Prostate gland (tissue), 2 donors: ENCODE results near the gene SOAT1. TPM values are rescaled to one million over a fixed set of nuclear protein-coding genes. Genes with fewer than 3 reads are reported as not detected.

ENCODE experiments used
- DNase-seq: peaks from one replicate; pipeline ENCODE4 v3.0.0-alpha.2; 2019; ENCODE audit warnings: low spot score
- H3K27ac ChIP-seq, 2 donors: fragments of 200-600 bp; sonication (generic); 2 replicates each; pipeline ENCODE4 v1.5.1; 2017 to 2019
- H3K27me3 ChIP-seq: fragments of 200-600 bp; sonication (generic); replicated peaks from 2 replicates; pipeline ENCODE4 v1.5.1; 2019; ENCODE audit not compliant: insufficient read depth
- H3K36me3 ChIP-seq, 2 donors: fragments of 200-600 bp; sonication (generic); 1 replicate in 1 of 2; 2 replicates in 1 of 2; pipeline versions ENCODE4 v1.5.1 to v1.8.1; 2017 to 2019
- H3K4me1 ChIP-seq: fragments of 200-600 bp; sonication (generic); replicated peaks from 2 replicates; pipeline ENCODE4 v1.5.1; 2019
- H3K4me3 ChIP-seq, 2 donors: fragments of 200-600 bp; sonication (generic); 2 replicates each; pipeline ENCODE4 v1.5.1; 2017 to 2019
- H3K9me3 ChIP-seq: fragments of 200-600 bp; sonication (generic); 2 replicates; pipeline ENCODE4 v1.5.1; 2017
- POLR2A ChIP-seq: fragments of 450-650 bp; IDR thresholded peaks from one replicate; pipeline ENCODE4 v1.6.1; 2016; ENCODE audit warnings: antibody characterized with exemption, mild to moderate bottlenecking
- POLR2AphosphoS5 ChIP-seq: sonication (generic); formaldehyde crosslinking; IDR thresholded peaks from one replicate; pipeline ENCODE4 v1.6.1; 2017; ENCODE audit warnings: antibody characterized with exemption
- WGBS: methylation state at CpG from one replicate; pipeline ENCODE4 v1.1.5; 2018; 5-methylcytosine and 5-hydroxymethylcytosine counted together
- intact Hi-C: fragments of 100-400 bp; cut with DNase I; formaldehyde crosslinking; loops from one replicate; pipeline ENCODE4 v1.14.2; 2022
- total RNA-seq, 2 donors: library from RNA; depleted of rRNA; stranded (reverse); fragments of >200 nt; gene quantifications; one replicate each; pipeline ENCODE4 v1.1.0, GENCODE V29; 2016
- TF ChIP-seq, protein P1 (sequence below), 4 experiments: fragments of 200-600 bp in 2 of 4; fragments of 450-650 bp in 2 of 4; sonication (generic) in 2 of 4; IDR thresholded peaks; 1 replicate in 3 of 4; 2 replicates in 1 of 4; pipeline ENCODE4 v1.5.1; 2016 to 2019; ENCODE audit warnings: antibody characterized with exemption in 4 of 4, mild to moderate bottlenecking in 2 of 4, moderate library complexity in 2 of 4

SOAT1 gene
- total RNA-seq, 2 donors from 2014 or later: 30.9 to 47.2 TPM

DNA sequence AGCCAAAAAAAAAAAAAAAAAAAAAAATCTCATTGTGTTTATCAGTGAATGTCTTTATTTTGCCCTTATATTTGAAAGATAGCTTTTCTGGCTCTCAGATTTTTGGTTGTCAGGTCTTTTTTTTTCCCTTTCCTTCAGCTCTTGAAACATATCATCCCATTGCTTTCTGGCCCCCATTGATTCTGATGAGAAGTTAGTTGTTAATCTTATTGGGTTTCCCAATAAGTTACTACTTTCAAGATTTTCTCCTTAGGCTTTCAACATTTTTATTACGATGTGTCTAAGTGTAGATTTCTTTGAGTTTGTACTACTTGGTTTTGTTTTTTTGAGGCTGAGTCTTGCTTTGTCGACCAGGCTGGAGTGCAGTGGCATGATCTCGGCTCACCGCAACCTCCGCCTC, 14.7 kb upstream of the SOAT1 start:
- no peaks in the 10 kb centered on the region for H3K4me1 ChIP-seq
- TF ChIP-seq, protein P1, sequence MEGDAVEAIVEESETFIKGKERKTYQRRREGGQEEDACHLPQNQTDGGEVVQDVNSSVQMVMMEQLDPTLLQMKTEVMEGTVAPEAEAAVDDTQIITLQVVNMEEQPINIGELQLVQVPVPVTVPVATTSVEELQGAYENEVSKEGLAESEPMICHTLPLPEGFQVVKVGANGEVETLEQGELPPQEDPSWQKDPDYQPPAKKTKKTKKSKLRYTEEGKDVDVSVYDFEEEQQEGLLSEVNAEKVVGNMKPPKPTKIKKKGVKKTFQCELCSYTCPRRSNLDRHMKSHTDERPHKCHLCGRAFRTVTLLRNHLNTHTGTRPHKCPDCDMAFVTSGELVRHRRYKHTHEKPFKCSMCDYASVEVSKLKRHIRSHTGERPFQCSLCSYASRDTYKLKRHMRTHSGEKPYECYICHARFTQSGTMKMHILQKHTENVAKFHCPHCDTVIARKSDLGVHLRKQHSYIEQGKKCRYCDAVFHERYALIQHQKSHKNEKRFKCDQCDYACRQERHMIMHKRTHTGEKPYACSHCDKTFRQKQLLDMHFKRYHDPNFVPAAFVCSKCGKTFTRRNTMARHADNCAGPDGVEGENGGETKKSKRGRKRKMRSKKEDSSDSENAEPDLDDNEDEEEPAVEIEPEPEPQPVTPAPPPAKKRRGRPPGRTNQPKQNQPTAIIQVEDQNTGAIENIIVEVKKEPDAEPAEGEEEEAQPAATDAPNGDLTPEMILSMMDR (IDR thresholded peaks at IDR 0.05): no peak
- TF ChIP-seq POLR2A (no peak), POLR2AphosphoS5 (no peak)
- H3K27ac ChIP-seq: peak overlapping the region in 1 of 2 donors; percentile 57
- intact Hi-C loops: no loop called here
- DNase-seq: no peak
- H3K9me3 ChIP-seq: no peaks in the 10 kb centered on the region
- no peaks in the 10 kb centered on the region for H3K27me3 ChIP-seq
- 97% methylated on average over 5 of the region's 5 CpGs for WGBS
- no peaks in the 10 kb centered on the region for H3K36me3 ChIP-seq
- H3K4me3 ChIP-seq: no peak overlapping the region

DNA sequence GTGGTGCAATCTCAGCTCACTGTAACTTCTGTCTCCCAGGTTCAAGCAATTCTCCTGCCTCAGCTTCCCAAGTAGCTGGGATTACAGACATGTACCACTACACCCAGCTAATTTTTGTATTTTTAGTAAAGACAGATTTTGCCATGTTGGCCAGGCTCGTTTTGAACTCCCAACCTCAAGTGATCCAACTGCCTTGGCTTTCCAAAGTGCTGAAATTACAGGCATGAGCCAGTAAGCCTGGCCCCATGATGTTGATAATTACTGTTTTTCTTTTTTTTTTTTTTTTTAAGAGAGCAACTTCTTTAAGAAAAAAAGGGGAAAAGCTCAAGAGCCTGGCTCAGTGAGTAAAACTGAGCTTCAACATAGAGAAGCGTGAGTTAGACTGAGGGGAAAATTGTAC, 9.6 kb upstream of the SOAT1 start:
- Histone ChIP-seq H3K27me3 (no peaks in the 10 kb centered on the region), H3K4me1 (no peaks in the 10 kb centered on the region), H3K36me3 (no peaks in the 10 kb centered on the region), H3K27ac (no peak overlapping the region), H3K9me3 (no peaks in the 10 kb centered on the region), H3K4me3 (no peak overlapping the region)
- WGBS: 86% methylated on average over 2 of the region's 2 CpGs
- DNase-seq: no peak
- intact Hi-C loops: no loop called here
- TF ChIP-seq POLR2A (no peak), POLR2AphosphoS5 (no peak)
- TF ChIP-seq, protein P1 (IDR thresholded peaks at IDR 0.05): no peak

DNA sequence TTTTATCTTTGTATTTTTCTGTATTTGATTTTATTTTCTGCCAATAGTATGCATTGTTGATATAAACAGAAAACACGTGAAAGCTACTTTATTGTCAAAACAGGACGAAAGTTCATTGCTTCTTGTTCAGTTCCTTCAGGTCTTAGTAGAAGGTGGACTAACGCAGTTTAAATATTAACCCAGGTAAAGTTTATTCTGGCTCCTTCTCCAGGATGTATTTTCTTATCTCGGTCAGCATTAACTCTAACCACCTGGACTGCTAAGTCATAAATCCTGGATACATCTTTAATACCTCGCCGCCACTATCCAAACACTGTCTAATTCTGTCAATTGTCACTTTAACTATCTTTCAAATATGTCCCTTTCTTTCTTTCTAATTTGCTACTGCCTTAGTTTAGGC, 5.7 kb upstream of the SOAT1 start:
- intact Hi-C loops: no loop called here
- Histone ChIP-seq H3K27me3 (no peaks in the 10 kb centered on the region), H3K9me3 (no peaks in the 10 kb centered on the region), H3K36me3 (no peaks in the 10 kb centered on the region), H3K27ac (peak overlapping the region; percentile 65 to 84), H3K4me1 (peaks cover 5% of the 10 kb centered on the region), H3K4me3 (no peak overlapping the region)
- TF ChIP-seq, protein P1 (IDR thresholded peaks at IDR 0.05): peak in 1 of 4 experiments; percentile 2
- peak; percentile 80 for TF ChIP-seq POLR2AphosphoS5
- no peak for TF ChIP-seq POLR2A
- 39% methylated on average over 6 of the region's 6 CpGs for WGBS
- DNase-seq: no peak

DNA sequence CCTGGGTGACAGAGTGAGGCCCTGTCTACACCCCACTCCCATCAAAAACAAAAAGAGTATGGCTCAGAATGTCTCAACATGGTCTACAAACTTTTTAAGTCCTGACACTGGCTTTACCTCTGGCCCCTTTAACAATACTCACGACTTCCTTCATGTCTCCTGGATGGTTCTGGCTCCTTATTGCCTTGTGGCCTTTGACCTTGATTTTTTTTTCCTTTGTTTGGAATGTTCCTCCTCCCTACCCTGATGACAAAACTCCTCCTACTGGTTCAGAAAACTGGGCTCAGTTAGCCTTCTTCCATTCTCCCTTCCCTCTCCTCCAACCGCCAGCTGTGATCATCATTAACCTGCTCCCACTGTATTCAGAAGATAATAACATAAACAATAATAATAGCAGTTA, 4.6 kb upstream of the SOAT1 start:
- Histone ChIP-seq H3K9me3 (no peaks in the 10 kb centered on the region), H3K4me1 (peaks cover 7% of the 10 kb centered on the region), H3K27ac (peak overlapping the region in 1 of 2 donors; percentile 84), H3K36me3 (no peaks in the 10 kb centered on the region), H3K4me3 (no peak overlapping the region), H3K27me3 (no peaks in the 10 kb centered on the region)
- intact Hi-C loops: no loop called here
- 86% methylated on average over 2 of the region's 2 CpGs for WGBS
- DNase-seq: no peak
- no peak for TF ChIP-seq POLR2AphosphoS5
- TF ChIP-seq, protein P1 (IDR thresholded peaks at IDR 0.05): no peak
- TF ChIP-seq POLR2A: no peak

DNA sequence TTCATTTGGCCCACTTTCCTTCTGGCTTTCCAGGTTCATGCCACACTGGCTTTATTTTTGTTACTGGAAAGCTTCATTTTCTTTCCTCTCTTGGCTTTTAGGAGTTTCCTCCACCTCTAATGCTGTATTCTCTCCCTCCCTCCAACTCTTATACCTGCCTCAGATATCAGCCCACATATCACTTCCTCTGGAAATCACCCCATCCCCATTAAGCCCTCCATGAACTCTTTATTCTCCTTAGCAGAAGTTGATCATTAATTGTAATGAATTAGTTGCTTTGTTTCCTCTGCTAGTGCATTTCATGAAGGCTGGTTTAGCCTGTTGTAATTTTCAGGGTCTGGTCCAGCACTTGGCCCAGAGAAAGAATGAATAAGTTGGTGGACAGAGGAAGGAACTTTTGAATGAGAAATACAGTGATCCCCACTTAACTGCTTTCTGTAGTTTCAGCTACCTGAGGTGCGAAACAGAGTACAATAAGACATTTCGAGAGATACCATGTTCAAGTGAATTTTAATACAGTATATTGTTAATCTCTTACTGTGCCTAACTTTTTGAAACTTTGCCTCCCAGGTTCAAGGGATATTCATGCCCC, 1.7 kb downstream of the SOAT1 start:
- Histone ChIP-seq H3K27ac (peak overlapping the region; percentile 94 to 96), H3K27me3 (no peaks in the 10 kb centered on the region), H3K4me3 (peak overlapping the region; percentile 75 to 84), H3K36me3 (no peaks in the 10 kb centered on the region), H3K9me3 (no peaks in the 10 kb centered on the region), H3K4me1 (peaks cover 10% of the 10 kb centered on the region)
- TF ChIP-seq POLR2AphosphoS5 (no peak), POLR2A (no peak)
- TF ChIP-seq, protein P1 (IDR thresholded peaks at IDR 0.05): no peak
- DNase-seq: no peak
- intact Hi-C loops: no loop called here
- 96% methylated on average over 2 of the region's 2 CpGs for WGBS
